ENCODE measurements around the gene USP28. TPM values are rescaled to one million over a fixed set of nuclear protein-coding genes. Genes with fewer than 3 reads are reported as not detected.

USP28 gene
- total and polyA plus RNA-seq, 2 of the 8 experiments (the other 6 are each of a cell fraction or from before 2014, with no cell fraction given) = 82.6 to 119 TPM

DNA sequence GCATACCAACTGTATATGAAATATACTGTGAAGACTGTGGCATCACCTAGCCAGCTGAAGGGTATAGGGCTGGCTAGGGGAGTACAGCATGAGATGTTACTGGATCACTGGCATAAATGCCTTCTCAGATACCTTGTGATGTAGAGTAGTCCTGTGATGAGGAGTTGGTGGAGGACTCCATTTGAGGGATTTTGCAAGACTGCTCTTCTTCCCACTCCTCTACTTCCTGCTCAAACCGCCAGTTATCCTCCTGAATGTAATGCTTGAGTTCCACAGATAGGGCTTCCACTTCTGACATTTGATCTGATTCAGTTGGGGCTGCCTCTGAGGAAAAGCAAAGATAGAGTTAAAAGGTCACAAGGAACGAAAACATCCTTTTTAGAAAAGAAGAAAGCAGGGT, 66.4 kb downstream of the USP28 start (continued):
- no peak for TF ChIP-seq GTF2F1 (IDR thresholded peaks at IDR 0.05; ENCODE audit: borderline replicate concordance, low read depth, low read length)

Data from H1 (cell line).